ENCODE data around the gene MAPT. TPM values are rescaled to one million over a fixed set of nuclear protein-coding genes. Genes with fewer than 3 reads are reported as not detected.

Gene MAPT
- total RNA-seq, 3 donors from 2014 or later (not counting 1 experiment from before 2014, with no cell fraction given): 0.14 to 1.3 (median 0.58) TPM

- H3K9me3 ChIP-seq (ENCODE audit: control insufficient read depth, insufficient read depth, low read length): no peaks in the 10 kb centered on the region
- TF ChIP-seq CTCF (IDR thresholded peaks at IDR 0.05): no peak
- ATAC-seq (no peak), DNase-seq (no peak)
- peaks cover 4% of the 10 kb centered on the region for H3K4me1 ChIP-seq (ENCODE audit: control insufficient read depth, insufficient read depth, low read length)
- H3K27me3 ChIP-seq (ENCODE audit: control insufficient read depth, insufficient read depth, low read length): no peaks in the 10 kb centered on the region
- Mint-ChIP-seq H3K36me3 (no peaks in the 10 kb centered on the region), H3K27me3 (ENCODE audit: low read depth in 2 of 2) (peaks cover 0 to 22% of the 10 kb centered on the region in 2 donors), H3K9me3 (peaks cover 3 to 4% of the 10 kb centered on the region in 2 donors), H3K4me1 (peaks cover 0 to 7% of the 10 kb centered on the region in 2 donors), H3K4me3 (no peak overlapping the region), H3K27ac (no peak overlapping the region)
- 58% methylated on average over 14 of the region's 14 CpGs for WGBS (ENCODE audit: insufficient coverage)
- H3K27ac ChIP-seq (ENCODE audit: low read length): no peak overlapping the region
- intact Hi-C loops (cut with micrococcal nuclease): no loop called here
- H3K36me3 ChIP-seq (ENCODE audit: control insufficient read depth, insufficient read depth, low read length): no peaks in the 10 kb centered on the region
- no peak overlapping the region for H3K4me3 ChIP-seq (ENCODE audit: low read length)
These were observed 77.4 kb downstream of the MAPT start for GRCh38 chr17:45971698-45972141.

- H3K4me1 ChIP-seq (ENCODE audit: control insufficient read depth, insufficient read depth, low read length): peaks cover 4% of the 10 kb centered on the region
- H3K36me3 ChIP-seq (ENCODE audit: control insufficient read depth, insufficient read depth, low read length): no peaks in the 10 kb centered on the region
- H3K27ac ChIP-seq (ENCODE audit: low read length): no peak overlapping the region
- Mint-ChIP-seq H3K4me3 (no peak overlapping the region), H3K27ac (no peak overlapping the region), H3K27me3 (ENCODE audit: low read depth in 2 of 2) (peaks cover 0 to 21% of the 10 kb centered on the region in 2 donors), H3K4me1 (peaks cover 0 to 7% of the 10 kb centered on the region in 2 donors), H3K9me3 (peaks cover 3 to 4% of the 10 kb centered on the region in 2 donors), H3K36me3 (no peaks in the 10 kb centered on the region)
- H3K9me3 ChIP-seq (ENCODE audit: control insufficient read depth, insufficient read depth, low read length): no peaks in the 10 kb centered on the region
- no peak for TF ChIP-seq CTCF (IDR thresholded peaks at IDR 0.05)
- ATAC-seq (no peak), DNase-seq (no peak)
- WGBS (ENCODE audit: insufficient coverage): 91% methylated on average over 3 of the region's 3 CpGs
- no peak overlapping the region for H3K4me3 ChIP-seq (ENCODE audit: low read length)
- intact Hi-C loops (cut with micrococcal nuclease): no loop called here
- H3K27me3 ChIP-seq (ENCODE audit: control insufficient read depth, insufficient read depth, low read length): no peaks in the 10 kb centered on the region
These were observed 78.2 kb downstream of the MAPT start for GRCh38 chr17:45972531-45972930.

- Mint-ChIP-seq H3K4me3 (no peak overlapping the region), H3K4me1 (peaks cover 0 to under 1% of the 10 kb centered on the region in 2 donors), H3K27ac (no peak overlapping the region), H3K36me3 (no peaks in the 10 kb centered on the region), H3K9me3 (peaks cover 3 to 4% of the 10 kb centered on the region in 2 donors), H3K27me3 (ENCODE audit: low read depth in 2 of 2) (peaks cover 0 to 14% of the 10 kb centered on the region in 2 donors)
- H3K4me1 ChIP-seq (ENCODE audit: control insufficient read depth, insufficient read depth, low read length): peaks cover 4% of the 10 kb centered on the region
- ATAC-seq: no peak
- no peaks in the 10 kb centered on the region for H3K36me3 ChIP-seq (ENCODE audit: control insufficient read depth, insufficient read depth, low read length)
- H3K27ac ChIP-seq (ENCODE audit: low read length): no peak overlapping the region
- no peak for DNase-seq
- 84% methylated on average over 12 of the region's 12 CpGs for WGBS (ENCODE audit: insufficient coverage)
- H3K9me3 ChIP-seq (ENCODE audit: control insufficient read depth, insufficient read depth, low read length): no peaks in the 10 kb centered on the region
- TF ChIP-seq CTCF (IDR thresholded peaks at IDR 0.05): no peak
- no peak overlapping the region for H3K4me3 ChIP-seq (ENCODE audit: low read length)
- intact Hi-C loops (cut with micrococcal nuclease): no loop called here
- H3K27me3 ChIP-seq (ENCODE audit: control insufficient read depth, insufficient read depth, low read length): no peaks in the 10 kb centered on the region
These were observed 78.9 kb downstream of the MAPT start for GRCh38 chr17:45973099-45973780.

Data from natural killer cell (primary cell).